Adipose tissue (tissue), 3 donors: Measurements from ENCODE around the gene ATXN1. TPM values are rescaled to one million over a fixed set of nuclear protein-coding genes. Genes with fewer than 3 reads are reported as not detected.
"Not testable (repeated sequence)": the region's sequence is repeated elsewhere in the genome, so short reads cannot be mapped to it uniquely, and the experiment has no call there.

Experiments
- H3K27ac ChIP-seq: one replicate; pipeline ENCODE4 v1.5.1; 2013; ENCODE audit warnings: low read depth, low read length
- WGBS, 3 donors: extraction: QIAGEN DNeasy Blood & Tissue Kit; methylation state at CpG; one replicate each; pipeline ENCODE4 v1.1.7; 2013; 5-methylcytosine and 5-hydroxymethylcytosine counted together
- polyA plus RNA-seq, 3 donors: library from polyadenylated mRNA; stranded (reverse); fragments of 200-250 nt; gene quantifications; one replicate each; pipeline ENCODE4 v1.2.3, GENCODE V29; 2013
- donor health status: healthy with polysubstance abuse.
- donor health status: Bipolar disorder and iron deficiency.
- donor health status: healthy.

Gene ATXN1
- polyA plus RNA-seq, 3 donors = 2.6 to 7.2 (median 6.8) TPM

GRCh38 chr6:16277101-16277981 lies 483.9 kb downstream of the ATXN1 start:
- WGBS, 3 donors = 61 to 75% (median 62%) methylated on average over 18 of the region's 18 CpGs
- H3K27ac ChIP-seq = no peak overlapping the region

GRCh38 chr6:16274885-16275589 lies 486.2 kb downstream of the ATXN1 start:
- WGBS, 3 donors = 68 to 95% (median 91%) methylated on average over 10 of the region's 10 CpGs

GRCh38 chr6:16274483-16274882 lies 486.8 kb downstream of the ATXN1 start:
- WGBS, 3 donors = 87 to 88% (median 88%) methylated on average over 4 of the region's 4 CpGs
- no peak overlapping the region for H3K27ac ChIP-seq

More at GRCh38 chr6:16274885-16275589, 486.2 kb downstream of the ATXN1 start:
- no peak overlapping the region for H3K27ac ChIP-seq

GRCh38 chr6:16273256-16273655 lies 488.0 kb downstream of the ATXN1 start:
- no peak overlapping the region for H3K27ac ChIP-seq
- 33 to 64% (median 36%) methylated on average over 1 of the region's 1 CpG for WGBS, 3 donors

- WGBS, 3 donors = 48 to 62% (median 56%) methylated on average over 1 of the region's 1 CpG
- H3K27ac ChIP-seq = no peak overlapping the region
Measured at GRCh38 chr6:16272201-16272600, 489.1 kb downstream of the ATXN1 start.

GRCh38 chr6:16271428-16271827 lies 489.8 kb downstream of the ATXN1 start:
- WGBS, 3 donors = 95 to 100% (median 99%) methylated on average over 5 of the region's 5 CpGs

GRCh38 chr6:16270178-16270794 lies 491.0 kb downstream of the ATXN1 start:
- no peak overlapping the region for H3K27ac ChIP-seq
- WGBS, 3 donors = 88 to 89% (median 88%) methylated on average over 5 of the region's 5 CpGs

More at GRCh38 chr6:16271428-16271827, 489.8 kb downstream of the ATXN1 start:
- H3K27ac ChIP-seq = no peak overlapping the region

- WGBS, 3 donors = 91 to 96% (median 92%) methylated on average over 7 of the region's 7 CpGs
- H3K27ac ChIP-seq = not testable (repeated sequence)
Measured at GRCh38 chr6:16269442-16270070, 491.7 kb downstream of the ATXN1 start.

GRCh38 chr6:16267428-16268263 lies 493.6 kb downstream of the ATXN1 start:
- WGBS, 3 donors = 94 to 96% (median 95%) methylated on average over 23 of the region's 23 CpGs
- no peak overlapping the region for H3K27ac ChIP-seq

GRCh38 chr6:16265351-16266341 lies 495.6 kb downstream of the ATXN1 start:
- WGBS, 3 donors = 96% methylated on average over 31 of the region's 31 CpGs
- H3K27ac ChIP-seq = no peak overlapping the region

GRCh38 chr6:16264785-16265184 lies 496.5 kb downstream of the ATXN1 start:
- no peak overlapping the region for H3K27ac ChIP-seq
- 89 to 96% (median 89%) methylated on average over 1 to 2 of the region's 2 CpGs for WGBS, 3 donors

GRCh38 chr6:16263464-16264099 lies 497.7 kb downstream of the ATXN1 start:
- WGBS, 3 donors = 86 to 92% (median 89%) methylated on average over 13 of the region's 13 CpGs
- not testable (repeated sequence) for H3K27ac ChIP-seq

GRCh38 chr6:16262773-16263172 lies 498.5 kb downstream of the ATXN1 start:
- 90 to 91% (median 90%) methylated on average over 10 to 11 of the region's 12 CpGs for WGBS, 3 donors
- H3K27ac ChIP-seq = not testable (repeated sequence)

- WGBS, 3 donors = 83 to 88% (median 86%) methylated on average over 6 to 7 of the region's 9 CpGs
- H3K27ac ChIP-seq = not testable (repeated sequence)
Measured at GRCh38 chr6:16260602-16261001, 500.7 kb downstream of the ATXN1 start.

GRCh38 chr6:16259604-16260003 lies 501.7 kb downstream of the ATXN1 start:
- H3K27ac ChIP-seq = not testable (repeated sequence)
- WGBS, 3 donors = 88 to 93% (median 90%) methylated on average over 2 of the region's 3 CpGs

- no peak overlapping the region for H3K27ac ChIP-seq
- 78 to 86% (median 80%) methylated on average over 6 of the region's 6 CpGs for WGBS, 3 donors
Measured at GRCh38 chr6:16258709-16259075, 502.6 kb downstream of the ATXN1 start.
